ENCODE measurements around the gene C11orf91. TPM values are rescaled to one million over a fixed set of nuclear protein-coding genes. Genes with fewer than 3 reads are reported as not detected.

C11orf91 gene
- total RNA-seq, 1 experiment from 2014 or later, result not detected

Other genes with a start within 250 kb of the C11orf91 start
- 15.2 and 16.7 TPM in 2 replicates for gene CD59, start 35.6 kb upstream of the C11orf91 start, total RNA-seq (2014; rRNA removed; shearing (Covaris generic))
- 16.7 and 17.9 TPM in 2 replicates for gene FBXO3, start 73.7 kb upstream of the C11orf91 start, total RNA-seq (2014; rRNA removed; shearing (Covaris generic))
- 0.87 and 0.92 TPM in 2 replicates for gene LMO2, start 191.2 kb upstream of the C11orf91 start, total RNA-seq (2014; rRNA removed; shearing (Covaris generic))

Measured in H7 (cell line).